Activated T-cell treated with anti-CD3 and anti-CD28 coated beads, Interleukin-2, amount 50 U/mL, for 48 hours (primary cell): ENCODE results near the gene TUBGCP5.
"Not testable (repeated sequence)": the region's sequence is repeated elsewhere in the genome, so short reads cannot be mapped to it uniquely, and the experiment has no call there.

Experiments
- DNase-seq, 2 experiments: peaks; one replicate each; pipeline ENCODE4 v3.0.0-alpha.2; 2020

The TUBGCP5 gene

DNA sequence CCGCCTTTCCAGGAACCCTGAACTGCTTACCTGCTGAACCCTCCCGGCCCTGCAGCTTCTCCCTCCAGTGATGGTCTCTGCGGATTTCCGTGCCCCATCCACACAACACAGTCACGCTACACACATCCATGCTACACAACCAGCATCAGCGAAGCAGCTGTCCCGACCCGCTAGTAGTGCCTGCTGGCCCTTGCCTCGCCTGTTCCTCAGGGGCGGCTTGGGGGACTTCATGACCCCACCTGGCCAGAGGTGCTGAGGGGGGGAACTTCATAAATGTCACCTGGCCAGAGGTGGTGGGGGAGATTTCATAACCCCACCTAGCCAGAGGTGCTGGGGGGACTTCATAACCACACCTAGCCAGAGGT is 530 bp upstream of the TUBGCP5 start:
- no peak for DNase-seq

DNA sequence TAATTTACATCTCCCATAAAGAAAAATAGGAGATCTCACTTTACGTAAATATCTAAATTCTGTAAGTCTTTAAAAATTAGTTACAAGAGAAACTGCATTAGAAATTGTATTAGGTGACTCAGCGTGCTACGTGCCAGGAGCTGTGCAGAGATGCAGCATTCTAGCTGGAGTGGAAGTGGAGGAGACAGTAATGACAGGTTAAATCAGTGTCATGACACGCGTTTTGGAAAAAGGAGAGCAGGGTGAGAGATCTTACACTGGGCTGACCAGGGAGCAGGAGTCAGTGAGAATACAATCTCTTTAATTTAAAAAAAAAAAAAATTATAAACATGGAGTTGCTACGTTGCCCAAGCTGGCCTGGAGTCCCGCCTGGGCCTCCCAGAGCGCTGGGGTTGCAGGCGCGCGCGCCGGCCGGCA is 635 bp downstream of the TUBGCP5 start:
- DNase-seq: no peak

DNA sequence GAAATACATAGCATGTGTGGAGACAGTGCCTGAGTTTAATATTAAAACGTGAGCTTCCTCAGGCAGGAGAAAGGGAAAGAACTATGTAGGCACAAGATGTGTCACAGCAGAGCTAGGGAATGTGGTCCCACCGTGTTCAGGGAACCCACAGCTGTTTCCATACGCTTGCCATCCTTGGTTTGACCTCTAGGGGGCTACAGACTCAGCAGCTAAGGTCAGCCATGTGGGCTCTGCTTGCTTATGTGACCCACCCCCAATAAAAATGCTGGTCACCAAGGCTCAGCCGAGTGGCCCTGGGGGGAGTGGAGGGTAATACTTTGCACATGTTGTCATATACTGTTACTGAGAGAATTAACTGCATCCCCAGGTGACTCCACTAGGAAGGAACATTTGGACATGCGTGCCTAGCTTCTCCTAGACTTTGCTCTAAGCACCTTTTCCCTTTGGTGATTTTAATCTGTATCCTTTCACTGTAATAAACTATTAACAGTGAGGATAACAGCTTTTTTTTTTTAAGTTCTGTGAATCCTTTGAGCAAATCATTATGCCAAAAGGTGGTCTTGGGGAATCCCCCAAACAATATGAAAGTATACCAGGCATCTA is 3.3 kb downstream of the TUBGCP5 start:
- DNase-seq: peak; percentile 67

GRCh38 chr15:23033979-23034378 is 5.4 kb downstream of the TUBGCP5 start:
- no peak for DNase-seq

DNA sequence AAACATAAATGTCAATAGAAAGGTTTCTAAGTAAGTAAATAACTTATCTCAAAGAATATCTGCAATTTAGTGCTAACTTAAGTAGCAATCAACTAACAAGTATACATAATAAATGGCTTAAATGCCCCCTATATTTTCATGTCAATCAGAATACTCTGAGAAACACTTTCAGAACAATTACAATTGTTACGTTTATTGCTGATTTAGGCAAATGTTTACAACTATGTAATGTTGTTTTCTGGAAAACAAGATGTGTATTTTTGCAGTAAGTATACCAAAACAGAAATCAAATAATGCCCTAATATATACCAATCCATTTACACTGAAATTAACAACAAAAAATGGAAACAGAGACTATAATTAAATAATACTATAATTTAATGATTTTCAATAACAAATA is 13.2 kb downstream of the TUBGCP5 start:
- DNase-seq: no peak

DNA sequence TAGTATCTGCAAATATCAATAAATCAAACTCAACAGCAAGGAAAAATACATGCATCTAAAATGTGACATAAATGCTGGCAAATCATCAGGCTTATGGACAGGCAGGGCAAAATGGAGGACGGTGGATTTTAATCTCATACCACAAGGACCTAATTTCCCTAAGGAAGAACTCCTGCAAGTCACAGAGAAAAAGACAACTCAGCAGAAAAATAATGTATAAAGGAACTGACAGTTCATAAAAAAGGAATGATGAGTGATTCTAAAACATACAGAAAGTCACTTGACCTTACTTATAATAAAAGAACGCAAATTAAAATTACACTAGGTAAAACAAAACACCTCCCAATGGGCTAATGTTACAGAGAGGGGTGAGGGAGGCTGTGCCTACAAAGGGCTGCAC is 17.2 kb downstream of the TUBGCP5 start:
- DNase-seq: no peak

DNA sequence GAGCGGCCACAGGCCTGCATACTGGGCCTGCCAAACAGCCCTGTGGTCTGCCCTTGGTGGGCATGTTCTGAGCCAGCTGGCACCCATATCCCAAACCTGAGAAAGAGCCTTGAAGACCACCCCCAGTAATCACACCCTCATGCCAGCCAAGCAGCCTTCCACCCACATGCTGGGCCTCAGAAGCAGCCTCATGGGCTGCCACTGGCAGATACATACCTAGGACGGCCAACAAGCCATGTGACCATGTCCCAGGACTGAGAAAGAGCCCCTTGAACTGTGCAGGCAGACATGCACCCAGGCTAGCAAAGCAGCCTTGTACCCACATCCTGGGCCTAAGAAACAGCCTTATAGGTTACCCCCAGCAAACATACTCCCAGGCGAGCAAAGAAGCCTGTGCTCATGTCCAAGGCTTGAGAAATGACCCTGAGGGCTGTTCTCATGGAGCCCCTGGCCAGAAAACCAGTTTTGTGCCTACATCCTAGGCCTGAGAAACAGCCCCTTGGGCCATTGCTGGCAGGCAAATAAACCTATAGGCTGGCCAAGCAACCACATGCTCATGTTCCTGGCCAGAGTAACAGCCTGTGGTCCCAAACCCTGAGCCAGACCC is 24.9 kb downstream of the TUBGCP5 start:
- no peak for DNase-seq

GRCh38 chr15:23013681-23014080 is 25.7 kb downstream of the TUBGCP5 start:
- DNase-seq: no peak

GRCh38 chr15:23012616-23013015 is 26.8 kb downstream of the TUBGCP5 start:
- not testable (repeated sequence) for DNase-seq

DNA sequence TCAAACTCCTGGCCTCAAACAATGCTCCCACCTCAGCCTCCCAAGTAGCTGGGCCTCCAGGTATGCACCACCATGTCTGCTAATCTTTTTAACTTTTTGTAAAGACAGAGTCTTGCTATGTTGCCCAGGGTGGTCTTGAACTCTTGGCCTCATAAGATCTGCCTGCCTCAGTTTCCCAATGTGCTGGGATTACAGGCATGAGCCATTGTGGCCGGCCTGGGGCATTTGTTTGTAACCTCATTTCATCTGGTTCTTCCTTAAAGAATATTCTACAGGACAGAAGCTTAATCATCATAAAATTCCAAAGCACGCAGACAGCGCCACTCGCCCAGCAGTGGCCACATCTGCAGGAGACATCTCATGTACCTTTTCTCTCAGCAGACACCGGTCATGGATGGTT is 35.6 kb downstream of the TUBGCP5 start:
- DNase-seq: no peak

- DNase-seq: no peak
Observed at GRCh38 chr15:23002920-23003319, 36.4 kb downstream of the TUBGCP5 start.

GRCh38 chr15:22995795-22996194 is 43.6 kb downstream of the TUBGCP5 start:
- DNase-seq: no peak

DNA sequence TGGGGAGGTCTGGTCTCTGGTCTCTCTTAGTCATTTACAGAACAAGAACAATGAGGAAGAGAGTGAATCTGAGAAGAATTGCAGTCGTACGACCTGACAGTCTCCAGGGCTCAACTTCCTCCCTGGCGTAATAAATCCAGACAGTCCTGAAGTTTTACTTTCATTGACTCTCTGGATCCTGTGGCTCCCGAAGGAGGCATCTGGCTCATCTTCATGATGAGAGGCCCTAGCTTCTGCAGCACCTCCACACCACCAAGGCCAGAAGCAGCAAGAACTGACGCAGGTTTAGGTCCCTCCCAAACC is 47.4 kb downstream of the TUBGCP5 start:
- no peak for DNase-seq

- no peak for DNase-seq
Observed at GRCh38 chr15:22989576-22990477, 49.5 kb downstream of the TUBGCP5 start.

- DNase-seq: no peak
Observed at GRCh38 chr15:22988811-22989210, 50.6 kb downstream of the TUBGCP5 start.

- not testable (repeated sequence) for DNase-seq
Observed at GRCh38 chr15:22981931-22982330, 57.4 kb downstream of the TUBGCP5 start.

DNA sequence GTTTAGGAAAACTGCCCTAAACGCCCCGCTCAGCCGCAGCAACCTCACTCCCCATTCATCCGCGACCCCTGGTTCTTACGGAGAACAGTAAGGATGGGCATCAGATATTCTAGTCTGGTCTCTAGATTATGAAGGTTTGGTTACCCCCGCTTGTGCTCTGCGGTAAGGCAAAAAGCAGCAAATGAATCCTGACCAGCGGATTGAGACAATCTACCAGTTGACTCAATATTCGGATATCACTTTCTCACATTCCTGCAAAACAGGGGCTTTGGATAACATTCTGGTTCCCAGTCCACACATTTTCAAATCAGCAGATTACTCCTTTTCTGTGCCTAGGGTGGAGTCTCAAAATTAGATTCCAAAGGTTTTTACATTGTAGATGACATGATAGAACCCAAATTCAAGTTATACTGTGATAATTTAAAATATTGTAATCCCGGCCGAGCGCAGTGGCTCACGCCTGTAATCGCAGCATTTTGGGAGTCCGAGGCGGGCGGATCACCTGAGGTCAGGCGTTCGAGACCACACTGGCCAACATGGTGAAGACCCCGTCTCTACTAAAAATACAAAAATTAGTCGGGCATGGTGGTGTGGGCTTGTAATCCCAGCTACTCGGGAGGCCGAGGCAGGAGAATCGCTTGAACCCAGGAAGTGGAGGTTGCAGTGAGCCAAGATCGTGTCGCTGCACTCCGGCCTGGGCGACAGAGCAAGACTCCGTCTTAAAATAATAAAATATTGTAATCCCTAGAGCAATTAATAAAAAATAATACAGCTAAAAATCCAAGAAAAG is 58.1 kb downstream of the TUBGCP5 start:
- DNase-seq: no peak

DNA sequence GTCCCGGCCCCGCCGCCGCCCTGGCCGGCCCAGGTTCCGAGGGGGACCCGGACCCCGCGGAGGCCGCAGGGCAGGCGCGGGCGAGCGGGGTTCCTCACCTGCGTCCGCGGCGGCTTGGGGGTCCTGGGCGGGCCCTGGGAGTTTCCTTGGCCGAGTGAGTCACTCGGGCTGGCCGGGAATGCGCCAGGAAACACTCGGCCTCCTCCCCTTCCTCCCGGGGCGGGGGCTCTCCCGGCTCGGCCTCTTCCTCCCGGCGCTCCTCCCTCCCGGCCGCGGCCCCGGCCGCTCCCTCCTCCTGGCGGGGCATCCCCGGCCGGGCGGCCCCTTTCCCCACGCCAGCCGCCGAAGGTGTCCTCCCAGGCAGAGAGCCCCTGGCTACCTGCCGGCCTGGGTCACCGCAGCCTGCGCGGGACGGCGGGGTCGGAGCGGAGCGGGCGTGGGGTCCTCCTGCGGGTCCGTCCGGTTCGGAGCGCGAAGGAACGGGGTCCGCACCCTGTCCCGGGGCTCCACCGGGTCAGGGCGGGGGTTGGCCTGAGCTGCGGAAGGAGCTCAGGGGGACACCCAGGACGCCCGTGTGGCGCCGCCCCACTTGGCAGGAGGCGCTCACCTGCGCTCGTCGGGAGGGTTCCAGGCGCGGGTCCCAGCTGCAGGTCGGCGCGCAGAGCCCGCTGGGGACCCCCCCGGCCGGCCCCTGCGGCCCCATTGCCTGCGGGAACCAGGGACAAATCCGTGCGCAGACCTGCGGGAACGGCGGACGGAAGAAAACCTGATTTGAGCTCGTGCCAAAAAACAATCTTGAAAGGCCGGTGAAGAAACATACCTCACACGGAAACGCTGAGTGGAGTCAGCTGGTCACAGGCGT is 58.9 kb downstream of the TUBGCP5 start, which contains the start of gene CYFIP1:
Gene CYFIP1, minus strand, starts transcription at position 180 of the 862 bp plus-strand sequence. CDS start 33,083 bp downstream, outside the sequence.
- peak; percentile 38 to 55 for DNase-seq

- peak; percentile 62 to 72 for DNase-seq
Observed at GRCh38 chr15:22979238-22980188, 59.9 kb downstream of the TUBGCP5 start.

- no peak for DNase-seq
Observed at GRCh38 chr15:22978691-22979237, 60.6 kb downstream of the TUBGCP5 start.

- no peak for DNase-seq
Observed at GRCh38 chr15:22974745-22975144, 64.6 kb downstream of the TUBGCP5 start.
